ENCODE measurements around the gene FRRS1L. TPM values are rescaled to one million over a fixed set of nuclear protein-coding genes. Genes with fewer than 3 reads are reported as not detected.

FRRS1L gene
- total RNA-seq, 1 donor from 2014 or later: not detected

DNA sequence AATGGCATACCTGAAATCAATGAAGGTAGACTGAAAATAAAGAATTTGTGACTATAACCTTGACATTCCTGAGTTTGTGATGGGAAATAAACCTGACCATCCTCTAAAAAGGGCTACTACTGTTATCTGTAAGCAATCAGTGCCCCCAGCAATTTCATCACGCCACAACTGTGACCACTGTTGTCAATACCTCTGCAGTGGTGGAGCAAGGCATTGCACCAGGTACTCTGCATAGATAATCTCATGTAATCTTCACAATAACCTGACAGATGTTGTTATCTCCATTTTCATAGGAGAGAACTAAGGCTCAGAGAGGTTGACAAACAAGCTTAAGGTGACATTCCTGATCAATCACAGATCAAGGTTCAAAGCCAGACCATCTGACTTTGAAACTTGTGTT lies 38.5 kb upstream of the FRRS1L start:
- H3K9me3 Mint-ChIP-seq: no peaks in the 10 kb centered on the region
- DNase-seq: no peak
- peaks cover 4% of the 10 kb centered on the region for H3K27me3 Mint-ChIP-seq
- CTCF ChIA-PET: no interaction called here
- no peak overlapping the region for H3K27ac Mint-ChIP-seq
- ATAC-seq (ENCODE audit: low read depth): no peak
- POLR2A ChIA-PET: no interaction called here
- TF ChIP-seq, protein P1, sequence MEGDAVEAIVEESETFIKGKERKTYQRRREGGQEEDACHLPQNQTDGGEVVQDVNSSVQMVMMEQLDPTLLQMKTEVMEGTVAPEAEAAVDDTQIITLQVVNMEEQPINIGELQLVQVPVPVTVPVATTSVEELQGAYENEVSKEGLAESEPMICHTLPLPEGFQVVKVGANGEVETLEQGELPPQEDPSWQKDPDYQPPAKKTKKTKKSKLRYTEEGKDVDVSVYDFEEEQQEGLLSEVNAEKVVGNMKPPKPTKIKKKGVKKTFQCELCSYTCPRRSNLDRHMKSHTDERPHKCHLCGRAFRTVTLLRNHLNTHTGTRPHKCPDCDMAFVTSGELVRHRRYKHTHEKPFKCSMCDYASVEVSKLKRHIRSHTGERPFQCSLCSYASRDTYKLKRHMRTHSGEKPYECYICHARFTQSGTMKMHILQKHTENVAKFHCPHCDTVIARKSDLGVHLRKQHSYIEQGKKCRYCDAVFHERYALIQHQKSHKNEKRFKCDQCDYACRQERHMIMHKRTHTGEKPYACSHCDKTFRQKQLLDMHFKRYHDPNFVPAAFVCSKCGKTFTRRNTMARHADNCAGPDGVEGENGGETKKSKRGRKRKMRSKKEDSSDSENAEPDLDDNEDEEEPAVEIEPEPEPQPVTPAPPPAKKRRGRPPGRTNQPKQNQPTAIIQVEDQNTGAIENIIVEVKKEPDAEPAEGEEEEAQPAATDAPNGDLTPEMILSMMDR (IDR thresholded peaks at IDR 0.05): no peak
- intact Hi-C loops (cut with micrococcal nuclease): no loop called here
- no peaks in the 10 kb centered on the region for H3K36me3 Mint-ChIP-seq (ENCODE audit: low read depth)
- no peak overlapping the region for H3K4me3 Mint-ChIP-seq
- H3K4me1 Mint-ChIP-seq: no peaks in the 10 kb centered on the region

DNA sequence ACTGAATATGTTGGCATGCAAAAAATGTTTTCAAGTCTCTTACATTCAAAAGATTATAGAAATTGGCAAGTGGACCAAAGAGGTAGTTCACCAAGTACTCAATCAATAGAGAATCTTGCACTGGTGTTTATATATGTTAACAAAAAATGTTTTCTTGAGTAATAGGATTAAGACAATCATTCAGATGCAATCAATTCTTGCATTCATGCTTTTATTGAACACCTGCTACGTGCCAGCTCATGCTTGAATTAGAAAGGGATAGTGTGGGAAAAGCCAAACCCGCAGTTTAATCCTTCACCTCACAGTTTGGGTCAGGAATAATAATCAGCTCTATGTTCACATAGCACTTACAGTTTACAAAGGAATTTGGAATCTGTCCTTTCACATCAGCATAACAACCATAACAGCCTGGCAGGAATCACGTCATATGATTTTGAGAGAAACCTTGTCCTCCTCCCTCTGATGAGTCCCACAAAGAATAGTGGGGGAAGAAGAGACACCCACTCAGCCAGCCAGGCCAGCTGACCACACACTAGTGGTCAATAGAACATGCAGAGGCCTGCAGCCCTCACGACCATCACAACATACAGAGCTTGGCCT lies 36.8 kb upstream of the FRRS1L start:
- TF ChIP-seq, protein P1 (IDR thresholded peaks at IDR 0.05): no peak
- Mint-ChIP-seq H3K27me3 (peaks cover 9% of the 10 kb centered on the region), H3K27ac (no peak overlapping the region), H3K4me3 (no peak overlapping the region), H3K4me1 (no peaks in the 10 kb centered on the region), H3K9me3 (no peaks in the 10 kb centered on the region), H3K36me3 (ENCODE audit: low read depth) (no peaks in the 10 kb centered on the region)
- ChIA-PET CTCF (no interaction called here), POLR2A (no interaction called here)
- intact Hi-C loops (cut with micrococcal nuclease): no loop called here
- DNase-seq: no peak
- no peak for ATAC-seq (ENCODE audit: low read depth)

DNA sequence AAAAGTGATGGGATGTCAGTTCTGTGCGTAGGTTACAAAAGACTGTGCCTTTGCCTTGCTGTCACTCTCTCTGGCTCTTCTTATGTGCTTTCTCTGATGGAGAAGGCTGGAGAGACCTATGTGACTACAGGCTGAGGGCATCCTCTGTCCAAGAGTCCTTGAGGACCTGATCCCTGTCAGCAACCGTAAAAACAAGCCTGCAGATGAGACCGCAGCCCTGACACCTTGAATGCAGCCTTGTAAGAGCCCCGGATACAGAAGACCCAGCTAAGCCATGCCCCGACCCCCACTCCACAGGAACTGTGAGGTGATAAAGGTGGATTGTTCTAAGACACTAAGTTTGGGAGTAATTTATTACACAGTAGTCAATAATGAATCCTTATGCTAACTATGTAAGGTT lies 32.6 kb upstream of the FRRS1L start:
- Mint-ChIP-seq H3K4me1 (no peaks in the 10 kb centered on the region), H3K36me3 (ENCODE audit: low read depth) (no peaks in the 10 kb centered on the region), H3K4me3 (no peak overlapping the region), H3K27me3 (peaks cover 10% of the 10 kb centered on the region), H3K27ac (no peak overlapping the region), H3K9me3 (no peaks in the 10 kb centered on the region)
- intact Hi-C loops (cut with micrococcal nuclease): loop anchor here (5.0 kb wide), 1 partner anchor 203 kb away; no protein-coding TSS in a partner anchor
- no peak for DNase-seq
- POLR2A ChIA-PET: no interaction called here
- no peak for ATAC-seq (ENCODE audit: low read depth)
- TF ChIP-seq, protein P1 (IDR thresholded peaks at IDR 0.05): no peak
- CTCF ChIA-PET: no interaction called here

DNA sequence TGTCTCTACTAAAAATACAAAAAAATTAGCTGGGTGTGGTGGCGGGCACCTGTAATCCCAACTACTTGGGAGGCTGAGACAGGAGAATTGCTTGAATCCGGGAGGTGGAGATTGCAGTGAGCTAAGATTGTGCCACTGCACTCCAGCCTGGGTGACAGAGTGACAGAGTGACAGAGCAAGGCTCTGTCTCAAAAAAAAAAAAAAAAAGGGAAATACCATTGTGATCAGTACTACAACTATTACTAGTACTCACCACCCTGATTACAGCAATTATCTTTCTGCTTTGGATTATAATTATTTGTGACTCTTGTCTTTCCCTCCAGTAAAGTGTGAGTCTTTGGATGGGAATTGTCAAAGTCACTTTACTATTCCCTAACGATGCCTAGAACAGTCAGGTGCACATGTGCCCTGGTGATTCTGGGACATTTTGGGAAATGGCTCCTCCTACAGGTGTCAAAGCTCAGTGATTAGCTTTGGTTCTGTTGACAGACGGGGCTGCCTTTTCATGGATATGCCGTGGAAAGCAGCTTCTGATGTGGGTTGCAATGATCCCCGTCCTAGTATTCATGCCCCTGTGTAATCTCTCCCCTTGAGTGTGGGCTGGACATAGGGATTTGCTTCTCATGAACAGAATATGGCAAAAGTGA lies 31.8 kb upstream of the FRRS1L start:
- ChIA-PET CTCF (no interaction called here), POLR2A (no interaction called here)
- DNase-seq (no peak), ATAC-seq (ENCODE audit: low read depth) (no peak)
- peaks cover 10% of the 10 kb centered on the region for H3K27me3 Mint-ChIP-seq
- no peaks in the 10 kb centered on the region for H3K4me1 Mint-ChIP-seq
- intact Hi-C loops (cut with micrococcal nuclease): loop anchor here (5.0 kb wide), 1 partner anchor 203 kb away; no protein-coding TSS in a partner anchor
- H3K4me3 Mint-ChIP-seq: no peak overlapping the region
- H3K36me3 Mint-ChIP-seq (ENCODE audit: low read depth): no peaks in the 10 kb centered on the region
- H3K27ac Mint-ChIP-seq: no peak overlapping the region
- H3K9me3 Mint-ChIP-seq: no peaks in the 10 kb centered on the region
- TF ChIP-seq, protein P1 (IDR thresholded peaks at IDR 0.05): no peak

DNA sequence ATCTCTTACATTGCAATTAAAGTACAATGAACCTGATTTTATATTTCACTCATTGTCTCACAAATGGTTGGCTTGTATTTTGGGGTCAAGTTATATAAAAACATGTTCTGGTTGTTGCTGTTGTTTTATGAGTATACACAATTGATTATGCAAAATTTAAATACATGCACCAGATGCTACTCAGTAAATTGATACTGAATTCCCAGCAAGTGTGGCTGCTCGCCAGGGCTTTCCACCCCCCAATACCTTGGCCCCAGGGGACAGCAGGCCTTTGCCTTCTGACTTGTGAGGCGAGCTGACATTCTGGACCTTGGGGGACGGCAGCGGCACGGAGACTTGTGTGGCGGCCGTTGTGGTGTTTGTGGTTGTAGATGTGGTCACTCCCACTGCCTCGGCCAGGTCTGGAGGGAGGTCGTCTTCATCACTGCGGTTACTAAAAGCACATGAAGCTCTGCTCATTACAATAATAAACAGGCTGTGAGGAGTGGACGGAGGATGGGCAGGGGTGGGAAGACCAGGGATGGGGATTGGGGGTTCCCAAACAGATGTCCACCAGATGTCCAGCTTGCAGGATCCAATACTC lies 27.0 kb upstream of the FRRS1L start:
- no peak overlapping the region for H3K27ac Mint-ChIP-seq
- no peak for ATAC-seq (ENCODE audit: low read depth)
- H3K36me3 Mint-ChIP-seq (ENCODE audit: low read depth): no peaks in the 10 kb centered on the region
- no peak for DNase-seq
- ChIA-PET CTCF (no interaction called here), POLR2A (no interaction called here)
- TF ChIP-seq, protein P1 (IDR thresholded peaks at IDR 0.05): no peak
- intact Hi-C loops (cut with micrococcal nuclease): loop anchor here (2.0 kb wide), 1 partner anchor 275 kb away; no protein-coding TSS in a partner anchor
- no peak overlapping the region for H3K4me3 Mint-ChIP-seq
- peaks cover 9% of the 10 kb centered on the region for H3K27me3 Mint-ChIP-seq
- H3K4me1 Mint-ChIP-seq: no peaks in the 10 kb centered on the region
- no peaks in the 10 kb centered on the region for H3K9me3 Mint-ChIP-seq

Measured in activated B cell treated with CpG ODN at 0.5 μM for 24 hours (primary cell).